GM18507 (cell line): ENCODE measurements around the gene ZNF813.
A peak's percentile ranks its signal among the peaks of the same experiment; 100 is the strongest.
"Not testable (repeated sequence)": the region's sequence is repeated elsewhere in the genome, so short reads cannot be mapped to it uniquely, and the experiment has no call there.

Experiments
- DNase-seq: peaks from one replicate; pipeline ENCODE4 v3.0.0; 2011; ENCODE audit warnings: low read depth; ENCODE audit not compliant: insufficient read length; ENCODE audit errors: extremely low spot score
- FAIRE-seq: peaks from 2 replicates; lab custom pipeline; 2011; peaks lifted over from hg19 to GRCh38; lab: Jason Lieb, UNC

Gene ZNF813

DNA sequence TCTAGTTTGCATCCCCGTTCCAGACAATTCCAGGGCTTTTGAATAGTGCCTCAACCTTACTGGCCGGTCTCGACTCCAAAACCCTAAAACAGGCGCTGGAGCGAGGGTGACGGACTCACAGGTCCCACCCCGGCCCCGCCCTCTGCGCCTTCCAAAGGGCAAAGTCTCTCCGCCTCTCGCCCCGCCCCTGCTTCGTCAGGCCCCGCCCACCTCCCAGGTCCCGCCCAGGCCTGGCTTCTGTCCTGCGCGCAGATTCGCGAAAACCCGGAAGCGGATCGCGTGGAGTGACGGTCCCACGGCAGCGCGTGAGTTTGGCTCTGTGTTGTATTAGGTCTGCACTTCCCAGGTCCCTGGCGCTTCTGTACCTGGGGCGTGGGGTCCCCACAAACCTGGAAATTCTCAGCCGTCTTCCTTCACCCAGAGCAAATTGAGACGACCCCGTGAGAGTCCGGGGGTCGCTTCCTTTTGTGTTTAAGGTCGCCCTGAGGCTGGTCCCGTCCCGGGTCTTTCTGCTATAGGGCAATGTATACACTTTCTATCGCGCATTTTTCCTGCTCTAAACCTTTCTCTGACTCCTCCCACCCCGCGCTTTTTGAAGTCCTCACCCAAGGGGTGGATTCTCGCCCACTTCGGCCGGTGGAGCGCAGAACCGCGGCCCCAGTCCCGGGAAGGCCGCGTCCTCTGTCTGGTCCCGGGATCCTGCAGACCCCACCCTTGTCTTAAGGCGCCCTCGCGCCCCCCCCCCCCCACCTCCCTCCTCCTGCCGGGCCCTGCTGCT, at the start of gene ZNF813:
Gene ZNF813 (plus strand): TSS at position 249 of the 778 bp plus-strand sequence. CDS start 16,090 bp downstream, outside the sequence.
- peak; percentile 83 for FAIRE-seq
- DNase-seq: peak; percentile 76

DNA sequence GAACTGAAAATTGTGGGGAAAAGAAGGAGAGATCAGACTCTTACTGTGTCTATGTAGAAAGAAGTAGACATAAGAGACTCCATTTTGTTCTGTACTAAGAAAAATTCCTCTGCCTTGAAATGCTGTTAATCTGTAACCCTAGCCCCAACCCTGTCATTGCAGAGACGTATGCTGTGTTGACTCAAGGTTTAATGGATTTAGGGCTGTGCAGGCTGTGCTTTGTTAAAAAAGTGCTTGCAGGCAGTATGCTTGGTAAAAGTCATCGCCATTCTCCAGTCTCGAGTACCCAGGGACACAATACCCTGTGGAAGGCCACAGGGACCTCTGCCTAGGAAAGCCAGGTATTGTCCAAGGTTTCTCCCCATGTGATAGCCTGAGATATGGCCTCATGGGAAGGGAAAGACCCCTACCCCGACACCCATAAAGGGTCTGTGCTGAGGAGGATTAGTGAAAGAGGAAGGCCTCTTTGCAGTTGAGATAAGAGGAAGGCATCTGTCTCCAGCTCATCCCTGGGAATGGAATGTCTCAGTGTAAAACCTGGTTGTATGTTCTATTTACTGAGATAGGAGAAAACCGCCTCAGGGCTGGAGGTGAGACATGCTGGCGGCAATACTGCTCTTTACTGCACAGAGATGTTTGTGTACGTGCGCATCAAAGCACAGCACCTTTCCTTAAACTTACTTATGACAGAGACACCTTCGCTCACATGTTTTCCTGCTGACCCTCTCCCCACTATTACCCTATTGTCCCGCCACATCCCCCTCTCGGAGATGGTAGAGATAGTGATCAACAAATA, 46.8 kb upstream of the ZNF813 start:
- not testable (repeated sequence) for FAIRE-seq, DNase-seq

GRCh38 chr19:53422551-53422950, 45.0 kb upstream of the ZNF813 start:
- DNase-seq: no peak
- FAIRE-seq: no peak

DNA sequence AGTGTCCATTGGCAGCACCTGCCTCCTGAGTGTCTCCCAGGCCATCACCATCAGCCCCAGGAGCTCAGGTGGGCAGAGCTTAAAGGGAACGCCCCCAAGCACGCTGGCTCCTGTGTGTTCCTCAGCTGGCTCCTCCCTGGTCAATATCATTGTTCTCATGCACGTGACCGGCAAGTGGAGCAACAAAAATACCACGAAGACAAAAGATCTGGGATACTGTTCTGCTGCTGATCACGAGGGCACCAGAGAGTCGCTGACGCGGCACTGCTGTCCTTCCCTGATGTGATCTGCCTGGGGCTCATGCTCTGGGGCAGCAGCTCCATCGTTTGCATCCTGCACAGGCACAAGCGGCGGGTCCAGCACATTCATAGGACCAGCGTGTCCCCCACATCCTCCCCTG, 44.5 kb upstream of the ZNF813 start:
- FAIRE-seq, DNase-seq: not testable (repeated sequence)

DNA sequence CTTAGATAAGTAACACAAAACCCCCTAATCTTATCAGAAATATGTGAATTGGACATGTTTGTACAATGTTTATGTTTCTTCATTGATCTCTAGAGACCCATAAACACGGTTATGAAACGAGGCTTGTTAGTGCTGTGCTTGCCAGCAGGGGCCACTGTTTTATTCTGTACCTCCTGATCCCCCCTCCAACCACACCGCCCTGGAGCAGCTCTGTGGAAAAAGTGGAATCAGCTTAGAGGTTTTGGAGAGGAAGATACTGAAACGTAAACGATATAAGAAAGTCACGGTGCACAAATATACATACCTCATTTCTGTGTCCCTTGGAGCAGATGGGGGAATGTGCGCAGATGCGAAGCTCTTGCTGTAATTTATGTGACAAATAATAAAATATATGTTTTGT, 43.9 kb upstream of the ZNF813 start:
- DNase-seq, FAIRE-seq: not testable (repeated sequence)

DNA sequence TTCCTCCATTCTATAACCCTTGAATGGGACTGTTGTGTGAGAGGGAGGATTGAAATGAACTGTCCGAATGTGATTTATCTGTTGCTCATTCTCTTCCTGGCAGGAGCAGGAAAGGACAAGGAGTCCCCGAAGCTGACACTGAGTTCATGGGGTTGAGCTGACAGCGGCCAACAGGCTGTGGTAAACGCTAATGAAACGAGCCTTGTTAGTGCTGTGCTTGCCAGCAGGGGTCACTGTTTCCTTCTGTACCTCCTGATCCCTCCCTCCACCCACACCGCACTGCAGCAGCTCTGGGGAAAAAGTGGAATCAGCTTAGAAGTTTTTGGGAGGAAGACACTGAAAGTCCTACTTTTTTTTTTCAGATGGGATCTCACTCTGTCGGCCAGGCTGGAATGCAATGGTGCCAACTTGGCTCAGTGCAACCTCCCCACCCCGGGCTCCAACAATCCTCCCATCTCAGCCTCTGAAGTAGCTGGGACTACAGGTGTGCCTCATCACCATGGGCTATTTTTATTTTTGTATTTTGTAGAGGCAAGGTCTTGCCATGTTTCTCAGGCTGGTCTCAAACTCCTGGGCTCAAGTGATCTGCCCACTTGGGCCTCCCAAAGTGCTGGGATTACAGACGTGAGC, 42.5 kb upstream of the ZNF813 start:
- DNase-seq (no peak), FAIRE-seq (peak; percentile 24)

- FAIRE-seq: peak; percentile 91
- peak; percentile 78 for DNase-seq
These were observed 36.0 kb upstream of the ZNF813 start, which contains the start of gene ZNF761 for GRCh38 chr19:53431399-53432087. Gene ZNF761 (plus strand): TSS chr19:53431984. CDS start chr19:53447269, 15,285 bp downstream.

DNA sequence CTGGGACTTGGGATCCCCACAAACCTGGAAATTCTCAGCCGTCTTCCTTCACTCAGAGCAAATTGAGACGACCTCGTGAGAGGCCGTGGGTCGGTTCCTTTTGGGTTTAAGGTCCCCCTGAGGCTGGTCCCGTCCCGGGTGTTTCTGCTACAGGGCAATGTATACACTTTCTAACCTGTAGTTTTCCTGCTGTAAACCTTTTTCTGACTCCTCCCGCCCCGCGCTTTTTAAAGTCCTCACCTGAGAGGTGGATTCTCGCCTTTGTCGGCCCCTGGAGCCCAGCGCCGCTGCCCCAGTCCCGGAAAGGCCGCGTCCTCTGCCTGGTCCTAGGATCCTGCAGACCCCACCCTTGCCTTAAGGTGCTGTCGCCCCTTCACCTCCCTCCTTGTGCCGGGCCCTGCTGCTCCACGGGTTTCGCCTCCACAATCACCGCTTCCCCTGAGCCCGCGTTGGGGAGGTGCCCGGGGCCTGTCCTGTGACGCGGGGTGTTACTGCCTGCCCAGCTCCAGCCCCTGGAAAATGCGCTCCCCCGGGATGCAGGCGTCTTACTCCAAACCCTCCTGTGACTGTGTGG, 35.4 kb upstream of the ZNF813 start:
- no peak for DNase-seq
- FAIRE-seq: no peak

- FAIRE-seq, DNase-seq: not testable (repeated sequence)
These were observed 23.7 kb upstream of the ZNF813 start for GRCh38 chr19:53443809-53444208.

- not testable (repeated sequence) for FAIRE-seq, DNase-seq
These were observed 20.3 kb upstream of the ZNF813 start for GRCh38 chr19:53447196-53447595.

- DNase-seq: no peak
- no peak for FAIRE-seq
These were observed 11.7 kb upstream of the ZNF813 start for GRCh38 chr19:53455828-53456227.

GRCh38 chr19:53460131-53460721, 7.3 kb upstream of the ZNF813 start:
- not testable (repeated sequence) for DNase-seq, FAIRE-seq

GRCh38 chr19:53461866-53462265, 5.7 kb upstream of the ZNF813 start:
- no peak for FAIRE-seq

DNA sequence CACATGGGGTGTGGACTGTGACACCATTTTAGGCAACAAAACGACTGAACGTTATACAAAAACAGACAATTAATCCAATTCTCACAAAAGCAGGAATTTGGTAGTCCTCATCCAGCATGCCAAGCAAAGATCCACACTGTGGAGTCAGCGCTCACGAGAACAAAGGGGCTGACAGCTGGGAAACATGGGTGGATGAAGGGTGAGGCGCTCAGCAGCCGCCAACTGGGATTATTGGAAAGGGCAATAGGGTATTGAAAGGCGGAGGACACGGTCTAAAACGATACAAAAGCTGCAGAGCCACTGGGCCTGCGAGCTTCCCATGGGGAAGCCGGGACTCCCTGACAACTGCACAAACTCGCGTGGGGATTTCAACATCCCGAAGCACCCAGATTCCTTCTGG, 4.7 kb upstream of the ZNF813 start:
- DNase-seq (no peak), FAIRE-seq (no peak)

More at GRCh38 chr19:53461866-53462265, 5.7 kb upstream of the ZNF813 start:
- DNase-seq: no peak

DNA sequence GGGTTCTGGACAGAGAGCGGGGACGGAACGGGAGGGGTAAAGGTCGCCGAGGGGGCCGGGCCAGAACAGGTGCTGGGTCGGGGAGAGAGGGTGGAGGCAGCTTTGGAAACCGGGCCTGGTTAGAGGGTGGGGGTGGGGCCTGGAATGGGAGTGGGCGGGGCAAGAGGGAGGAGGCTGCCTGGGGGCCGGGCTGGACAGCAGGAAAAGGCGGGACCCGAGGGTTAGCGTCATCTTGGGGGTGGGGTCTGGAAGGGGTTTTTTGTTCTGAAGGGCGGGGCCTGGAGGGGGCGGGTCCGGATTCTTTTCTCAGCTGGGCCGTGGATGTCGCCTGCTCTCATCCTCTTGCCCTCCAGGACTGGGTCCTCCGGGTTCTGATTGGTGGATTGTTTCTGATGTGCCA, 4.3 kb upstream of the ZNF813 start:
- no peak for DNase-seq
- FAIRE-seq: no peak

GRCh38 chr19:53466726-53467484, 628 bp upstream of the ZNF813 start:
- no peak for FAIRE-seq

DNA sequence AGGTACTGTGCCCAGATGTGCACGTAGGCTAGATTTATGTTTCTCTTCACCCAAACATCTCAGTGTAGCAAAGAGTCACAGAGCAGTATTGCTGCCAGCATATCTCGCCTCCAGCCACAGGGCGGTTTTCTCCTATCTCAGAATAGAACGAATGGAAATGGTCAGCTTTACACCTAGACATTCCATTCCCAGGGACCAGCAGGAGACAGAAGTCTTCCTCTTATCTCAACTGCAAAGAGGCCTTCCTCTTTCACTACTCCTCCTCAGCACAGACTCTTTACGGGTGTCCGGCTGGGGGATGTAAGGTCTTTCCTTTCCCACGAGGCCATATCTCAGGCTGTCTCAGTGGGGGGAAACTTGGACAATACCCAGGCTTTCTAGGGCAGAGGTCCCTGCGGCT, 1.1 kb downstream of the ZNF813 start:
- not testable (repeated sequence) for DNase-seq, FAIRE-seq

More at GRCh38 chr19:53466726-53467484, 628 bp upstream of the ZNF813 start:
- no peak for DNase-seq

- DNase-seq (no peak), FAIRE-seq (no peak)
These were observed 4.4 kb downstream of the ZNF813 start for GRCh38 chr19:53471916-53472315.
